Retinal pigment epithelial cell (primary cell): ENCODE data around the gene PLA2G1B.

Source experiments
- DNase-seq: peaks from one replicate; pipeline ENCODE4 v3.0.0-alpha.2; 2010; ENCODE audit warnings: low read depth
- H3K4me3 ChIP-seq: 2 replicates; pipeline ENCODE4 v1.5.1; 2011; ENCODE audit warnings: mild to moderate bottlenecking, low read length, control low read depth, moderate library complexity
- CTCF ChIP-seq: conservative IDR thresholded peaks from 2 replicates; pipeline ENCODE4 v1.5.1; 2011; ENCODE audit warnings: low read depth, low read length, control low read depth, inconsistent platforms

Gene PLA2G1B

GRCh38 chr12:120369603-120370342 lies 42.2 kb upstream of the PLA2G1B start:
- no peak for DNase-seq
- H3K4me3 ChIP-seq = peak overlapping the region; percentile 59
- no peak for TF ChIP-seq CTCF

GRCh38 chr12:120368789-120369602 lies 41.4 kb upstream of the PLA2G1B start, which contains the start of gene MSI1:
Gene MSI1, minus strand, starts transcription at chr12:120369164. Its CDS starts 73 bp downstream, at chr12:120369091.
- TF ChIP-seq CTCF = no peak
- DNase-seq = no peak
- peak within 1 kb of the TSS; percentile 59 for H3K4me3 ChIP-seq

- no peak for DNase-seq
- H3K4me3 ChIP-seq = peak overlapping the region; percentile 59
- no peak for TF ChIP-seq CTCF
Measured at GRCh38 chr12:120367924-120368788, 40.6 kb upstream of the PLA2G1B start.

GRCh38 chr12:120367233-120367923 lies 39.8 kb upstream of the PLA2G1B start:
- DNase-seq = no peak
- TF ChIP-seq CTCF = peak; percentile 94
- H3K4me3 ChIP-seq = peak overlapping the region; percentile 59

- TF ChIP-seq CTCF = no peak
- peak overlapping the region; percentile 59 for H3K4me3 ChIP-seq
- no peak for DNase-seq
Measured at GRCh38 chr12:120366845-120367232, 39.3 kb upstream of the PLA2G1B start.

- DNase-seq = no peak
- no peak for TF ChIP-seq CTCF
- H3K4me3 ChIP-seq = no peak overlapping the region
Measured at GRCh38 chr12:120366341-120366705, 38.7 kb upstream of the PLA2G1B start.
